ENCODE data around the gene SPAG6. TPM values are rescaled to one million over a fixed set of nuclear protein-coding genes. Genes with fewer than 3 reads are reported as not detected.

Gene SPAG6
- total and polyA plus RNA-seq, 9 of the 15 experiments (the other 6 are each of a cell fraction or from before 2014, with no cell fraction given): 3.5 to 23.1 (median 11.8) TPM

GRCh38 chr10:22321156-22321923 lies 24.0 kb upstream of the SPAG6 start (continued):
- peak in 1 of 3 experiments; percentile 50; a peak in 1 of 6 replicates for TF ChIP-seq ZBTB11 (CRISPR knock-in tag; IDR thresholded peaks at IDR 0.05)
- no peak for TF ChIP-seq ZBTB5 (IDR thresholded peaks at IDR 0.05)
- peak; percentile 88 for TF ChIP-seq NFRKB (IDR thresholded peaks at IDR 0.05; ENCODE audit: low read depth)
- no peak for TF ChIP-seq RBM15 (IDR thresholded peaks at IDR 0.05; ENCODE audit: insufficient read depth, low read length)
- TF ChIP-seq ZBTB43 (CRISPR knock-in tag; IDR thresholded peaks at IDR 0.05): no peak
- peak; percentile 94 for TF ChIP-seq CHD1 (IDR thresholded peaks at IDR 0.05; ENCODE audit: low read length)
- TF ChIP-seq MXD1 (CRISPR knock-in tag; IDR thresholded peaks at IDR 0.05; ENCODE audit: borderline replicate concordance, poor library complexity, severe bottlenecking): no peak
- no peak for TF ChIP-seq TSC22D4 (tag; IDR thresholded peaks at IDR 0.05)
- no peak for TF ChIP-seq EWSR1 (IDR thresholded peaks at IDR 0.05; ENCODE audit: borderline replicate concordance, low read depth, partially characterized antibody)
- no peak for TF ChIP-seq SAFB2 (IDR thresholded peaks at IDR 0.05; ENCODE audit: borderline replicate concordance, low read depth, low read length, severe bottlenecking)
- peak; percentile 69; the same call in 1 of the 2 replicates for TF ChIP-seq ZNF766 (CRISPR knock-in tag; conservative IDR thresholded peaks at IDR 0.05)
- TF ChIP-seq E2F5 (CRISPR knock-in tag; IDR thresholded peaks at IDR 0.05): 0 out of 2 replicates have a peak, but pooled peaks have one; percentile 32
- TF ChIP-seq HSF4 (CRISPR knock-in tag; IDR thresholded peaks at IDR 0.05; ENCODE audit: borderline replicate concordance): no peak
- TF ChIP-seq ZNF212 (CRISPR knock-in tag; IDR thresholded peaks at IDR 0.05): 0 out of 2 replicates have a peak, but pooled peaks have one; percentile 17
- 0 out of 2 replicates have a peak, but pooled peaks have one; percentile 7 for TF ChIP-seq SMC3 (conservative IDR thresholded peaks at IDR 0.05; ENCODE audit: insufficient read depth, low read depth, low read length)
